GM13977 (cell line): ENCODE results near the gene B3GALT5.

Source experiments
- DNase-seq: peaks from one replicate; pipeline ENCODE4 v3.0.0; 2012; ENCODE audit warnings: low spot score
- CTCF ChIP-seq: IDR thresholded peaks from 2 replicates; pipeline ENCODE4 v1.5.1; 2012; ENCODE audit warnings: mild to moderate bottlenecking, control low read depth; ENCODE audit not compliant: insufficient read depth; ENCODE audit errors: extremely low read depth, missing control alignments
- in situ Hi-C: fragments of 300-500 bp; cut with MboI; formaldehyde crosslinking; loops from one replicate; pipeline ENCODE4 v1.12.0; 2022; ENCODE audit warnings: low sequenced_read_pairs, low pct_unique_long_range_greater_than_20kb, mixed read lengths, inconsistent platforms; ENCODE audit not compliant: unreplicated experiment

The B3GALT5 gene

DNA sequence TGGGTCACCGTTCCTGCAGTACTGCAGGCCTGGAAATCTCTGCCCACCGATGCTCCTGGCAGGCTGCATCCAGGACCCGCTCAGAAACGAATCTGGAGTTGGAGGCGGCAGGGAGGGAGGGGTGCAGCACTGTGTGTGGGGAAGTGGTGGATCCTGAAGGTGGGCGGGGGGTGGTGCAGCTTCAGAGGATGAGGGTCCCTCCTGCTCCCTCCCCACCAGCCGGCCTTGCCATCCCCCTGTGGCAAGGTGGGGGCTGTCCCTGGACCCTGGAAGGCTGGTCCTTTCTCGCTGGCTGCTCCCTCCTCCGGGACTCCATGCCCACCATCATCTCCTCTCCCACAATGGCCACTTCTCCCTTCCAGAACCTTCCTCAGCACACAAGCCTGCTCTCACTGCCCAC, 60.4 kb downstream of the B3GALT5 start:
- no peak for TF ChIP-seq CTCF
- no peak for DNase-seq
- in situ Hi-C loops, result no loop called here

DNA sequence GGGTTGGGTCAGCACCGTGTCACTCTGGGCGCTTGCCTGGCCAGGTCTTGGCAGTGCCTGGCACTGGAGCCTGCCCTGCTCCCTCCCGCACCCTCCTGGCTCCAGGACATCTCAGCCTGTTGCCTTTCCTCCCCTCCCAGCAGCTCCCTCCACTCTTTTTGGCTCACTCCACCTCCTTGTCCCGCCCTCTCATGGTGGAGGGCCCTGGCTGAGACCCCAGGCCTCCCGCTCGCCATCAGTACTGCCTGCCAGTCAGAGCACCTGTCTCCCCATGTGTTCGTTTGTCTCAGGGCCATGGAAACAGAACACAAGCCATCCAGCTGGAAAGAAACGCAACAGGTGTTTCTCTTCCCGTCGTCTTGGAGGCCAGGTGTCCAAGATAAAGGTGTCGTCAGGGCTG, 61.0 kb downstream of the B3GALT5 start:
- in situ Hi-C loops, result no loop called here

DNA sequence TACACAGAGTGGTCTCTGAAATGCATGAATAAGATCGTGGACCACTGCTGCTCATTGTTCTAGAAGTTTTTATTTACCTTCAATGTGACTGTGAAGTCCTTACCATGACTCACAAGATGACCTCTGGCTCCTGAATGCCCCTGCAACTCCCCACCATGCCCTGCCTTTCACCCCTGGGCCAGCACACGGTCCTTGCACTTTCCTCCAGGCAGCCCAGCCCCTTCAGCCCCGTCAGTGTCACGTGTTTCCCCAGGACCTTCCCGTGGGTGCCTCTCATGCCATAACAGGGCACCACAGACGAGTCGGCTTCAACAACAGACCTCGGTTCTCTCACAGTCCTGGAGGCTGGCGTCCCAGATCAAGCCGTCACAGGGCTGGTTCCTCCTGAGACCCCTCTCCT, 62.1 kb downstream of the B3GALT5 start:
- TF ChIP-seq CTCF, result no peak
- in situ Hi-C loops, result no loop called here
- DNase-seq, result no peak

More for the DNA sequence above, 61.0 kb downstream of the B3GALT5 start:
- no peak for TF ChIP-seq CTCF
- DNase-seq, result no peak

DNA sequence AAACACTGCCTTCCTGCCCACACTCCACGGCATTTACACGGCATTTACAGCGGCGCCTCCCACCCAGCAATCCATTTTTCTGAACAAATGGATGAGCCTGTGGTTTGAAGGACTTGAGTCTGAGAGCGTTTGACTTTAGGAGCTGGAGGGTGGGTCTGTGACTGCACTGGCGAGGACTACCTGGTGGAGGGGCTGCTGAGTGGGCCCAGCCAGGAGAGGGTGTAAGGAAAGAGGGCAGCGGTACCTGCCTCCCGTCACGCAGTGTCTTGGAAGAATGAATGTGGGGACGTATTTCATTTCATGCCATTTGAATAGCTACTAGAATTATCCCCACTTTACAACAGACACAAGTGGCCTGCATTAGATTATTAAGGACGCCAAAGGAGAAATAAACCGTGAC, 62.9 kb downstream of the B3GALT5 start:
- in situ Hi-C loops, result no loop called here
- no peak for TF ChIP-seq CTCF
- DNase-seq, result no peak

- no peak for TF ChIP-seq CTCF
- in situ Hi-C loops, result no loop called here
- DNase-seq, result no peak
These were observed 63.4 kb downstream of the B3GALT5 start for GRCh38 chr21:39675993-39676661.

DNA sequence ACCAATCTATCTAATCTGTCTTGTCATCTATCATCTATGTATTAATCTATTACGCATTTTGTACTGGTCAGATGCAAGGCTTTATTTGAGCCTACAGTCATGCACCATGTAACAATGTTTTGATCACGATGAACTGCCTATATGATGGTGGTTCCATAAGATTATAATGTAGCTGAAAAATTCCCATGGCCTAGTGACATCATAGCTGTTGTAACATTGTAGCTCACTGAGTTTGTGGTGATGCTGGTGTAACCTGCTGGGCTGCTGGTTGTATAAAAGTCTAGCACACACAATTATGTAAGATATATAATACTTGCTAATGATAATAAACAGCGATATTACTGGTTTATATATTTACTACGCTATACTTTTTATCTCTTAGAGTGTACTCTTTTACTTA, 67.5 kb downstream of the B3GALT5 start:
- no peak for TF ChIP-seq CTCF
- DNase-seq, result no peak
- in situ Hi-C loops, result no loop called here
